Measurements from ENCODE around the gene SLC25A51.

Gene SLC25A51
- 12.2 to 17.6 (median 17.0) reads per million in 3 donors for total RNA-seq

GRCh38 chr9:37903647-37904444, at the start of gene SLC25A51:
SLC25A51 (minus strand) TSS chr9:37904127; CDS start chr9:37888550, 15,577 bp downstream.
- peak within 1 kb of the TSS; percentile 83 for H3K4me3 ChIP-seq (ENCODE audit: insufficient read depth, low read depth, low read length, poor library complexity, severe bottlenecking)
- DNase-seq, result peak; percentile 91 to 92 (median 92)
- H3K27ac ChIP-seq (ENCODE audit: insufficient read depth, low read length, poor library complexity, severe bottlenecking), result peak within 1 kb of the TSS; percentile 83
- peaks cover 14% of the 10 kb centered on the region for H3K4me1 ChIP-seq (ENCODE audit: control insufficient read depth, insufficient read depth, low read length, poor library complexity, severe bottlenecking)
- H3K36me3 ChIP-seq (ENCODE audit: control insufficient read depth, insufficient read depth, low read length), result peaks cover 10% of the 10 kb centered on the region
- H3K27me3 ChIP-seq (replicated peaks; ENCODE audit: control insufficient read depth, insufficient read depth, low read length, poor library complexity, severe bottlenecking), result no peaks in the 10 kb centered on the region
- no peaks in the 10 kb centered on the region for H3K9me3 ChIP-seq (ENCODE audit: control insufficient read depth, low read length)

- DNase-seq, result no peak
- H3K27ac ChIP-seq (ENCODE audit: insufficient read depth, low read length, poor library complexity, severe bottlenecking), result no peak overlapping the region
- H3K4me3 ChIP-seq (ENCODE audit: insufficient read depth, low read depth, low read length, poor library complexity, severe bottlenecking), result no peak overlapping the region
- no peaks in the 10 kb centered on the region for H3K9me3 ChIP-seq (ENCODE audit: control insufficient read depth, low read length)
- H3K27me3 ChIP-seq (replicated peaks; ENCODE audit: control insufficient read depth, insufficient read depth, low read length, poor library complexity, severe bottlenecking), result no peaks in the 10 kb centered on the region
- no peaks in the 10 kb centered on the region for H3K4me1 ChIP-seq (ENCODE audit: control insufficient read depth, insufficient read depth, low read length, poor library complexity, severe bottlenecking)
- no peaks in the 10 kb centered on the region for H3K36me3 ChIP-seq (ENCODE audit: control insufficient read depth, insufficient read depth, low read length)
Observed at GRCh38 chr9:37953206-37953774, 49.4 kb upstream of the SLC25A51 start.

- no peak for DNase-seq
- Histone ChIP-seq H3K27me3 (replicated peaks; ENCODE audit: control insufficient read depth, insufficient read depth, low read length, poor library complexity, severe bottlenecking) (no peaks in the 10 kb centered on the region), H3K36me3 (ENCODE audit: control insufficient read depth, insufficient read depth, low read length) (no peaks in the 10 kb centered on the region), H3K9me3 (ENCODE audit: control insufficient read depth, low read length) (no peaks in the 10 kb centered on the region), H3K4me3 (ENCODE audit: insufficient read depth, low read depth, low read length, poor library complexity, severe bottlenecking) (no peak overlapping the region), H3K27ac (ENCODE audit: insufficient read depth, low read length, poor library complexity, severe bottlenecking) (no peak overlapping the region), H3K4me1 (ENCODE audit: control insufficient read depth, insufficient read depth, low read length, poor library complexity, severe bottlenecking) (no peaks in the 10 kb centered on the region)
Observed at GRCh38 chr9:37952731-37953130, 48.8 kb upstream of the SLC25A51 start.

- no peak overlapping the region for H3K4me3 ChIP-seq (ENCODE audit: insufficient read depth, low read depth, low read length, poor library complexity, severe bottlenecking)
- no peaks in the 10 kb centered on the region for H3K4me1 ChIP-seq (ENCODE audit: control insufficient read depth, insufficient read depth, low read length, poor library complexity, severe bottlenecking)
- no peaks in the 10 kb centered on the region for H3K9me3 ChIP-seq (ENCODE audit: control insufficient read depth, low read length)
- DNase-seq, result no peak
- no peak overlapping the region for H3K27ac ChIP-seq (ENCODE audit: insufficient read depth, low read length, poor library complexity, severe bottlenecking)
- H3K27me3 ChIP-seq (replicated peaks; ENCODE audit: control insufficient read depth, insufficient read depth, low read length, poor library complexity, severe bottlenecking), result no peaks in the 10 kb centered on the region
- H3K36me3 ChIP-seq (ENCODE audit: control insufficient read depth, insufficient read depth, low read length), result no peaks in the 10 kb centered on the region
Observed at GRCh38 chr9:37951671-37952449, 47.9 kb upstream of the SLC25A51 start.

- Histone ChIP-seq H3K36me3 (ENCODE audit: control insufficient read depth, insufficient read depth, low read length) (no peaks in the 10 kb centered on the region), H3K27me3 (replicated peaks; ENCODE audit: control insufficient read depth, insufficient read depth, low read length, poor library complexity, severe bottlenecking) (no peaks in the 10 kb centered on the region), H3K4me3 (ENCODE audit: insufficient read depth, low read depth, low read length, poor library complexity, severe bottlenecking) (no peak overlapping the region), H3K4me1 (ENCODE audit: control insufficient read depth, insufficient read depth, low read length, poor library complexity, severe bottlenecking) (no peaks in the 10 kb centered on the region), H3K9me3 (ENCODE audit: control insufficient read depth, low read length) (no peaks in the 10 kb centered on the region), H3K27ac (ENCODE audit: insufficient read depth, low read length, poor library complexity, severe bottlenecking) (no peak overlapping the region)
- no peak for DNase-seq
Observed at GRCh38 chr9:37950561-37950960, 46.6 kb upstream of the SLC25A51 start.

GRCh38 chr9:37949576-37949975, 45.6 kb upstream of the SLC25A51 start:
- Histone ChIP-seq H3K36me3 (ENCODE audit: control insufficient read depth, insufficient read depth, low read length) (no peaks in the 10 kb centered on the region), H3K27ac (ENCODE audit: insufficient read depth, low read length, poor library complexity, severe bottlenecking) (no peak overlapping the region), H3K4me1 (ENCODE audit: control insufficient read depth, insufficient read depth, low read length, poor library complexity, severe bottlenecking) (no peaks in the 10 kb centered on the region), H3K27me3 (replicated peaks; ENCODE audit: control insufficient read depth, insufficient read depth, low read length, poor library complexity, severe bottlenecking) (no peaks in the 10 kb centered on the region), H3K9me3 (ENCODE audit: control insufficient read depth, low read length) (no peaks in the 10 kb centered on the region), H3K4me3 (ENCODE audit: insufficient read depth, low read depth, low read length, poor library complexity, severe bottlenecking) (no peak overlapping the region)
- DNase-seq, result no peak

GRCh38 chr9:37948417-37948980, 44.6 kb upstream of the SLC25A51 start:
- Histone ChIP-seq H3K4me3 (ENCODE audit: insufficient read depth, low read depth, low read length, poor library complexity, severe bottlenecking) (no peak overlapping the region), H3K27ac (ENCODE audit: insufficient read depth, low read length, poor library complexity, severe bottlenecking) (no peak overlapping the region), H3K27me3 (replicated peaks; ENCODE audit: control insufficient read depth, insufficient read depth, low read length, poor library complexity, severe bottlenecking) (no peaks in the 10 kb centered on the region), H3K36me3 (ENCODE audit: control insufficient read depth, insufficient read depth, low read length) (no peaks in the 10 kb centered on the region), H3K9me3 (ENCODE audit: control insufficient read depth, low read length) (no peaks in the 10 kb centered on the region), H3K4me1 (ENCODE audit: control insufficient read depth, insufficient read depth, low read length, poor library complexity, severe bottlenecking) (no peaks in the 10 kb centered on the region)
- DNase-seq, result no peak

GRCh38 chr9:37947977-37948376, 44.0 kb upstream of the SLC25A51 start:
- Histone ChIP-seq H3K4me3 (ENCODE audit: insufficient read depth, low read depth, low read length, poor library complexity, severe bottlenecking) (no peak overlapping the region), H3K27ac (ENCODE audit: insufficient read depth, low read length, poor library complexity, severe bottlenecking) (no peak overlapping the region), H3K4me1 (ENCODE audit: control insufficient read depth, insufficient read depth, low read length, poor library complexity, severe bottlenecking) (no peaks in the 10 kb centered on the region), H3K36me3 (ENCODE audit: control insufficient read depth, insufficient read depth, low read length) (no peaks in the 10 kb centered on the region), H3K9me3 (ENCODE audit: control insufficient read depth, low read length) (no peaks in the 10 kb centered on the region), H3K27me3 (replicated peaks; ENCODE audit: control insufficient read depth, insufficient read depth, low read length, poor library complexity, severe bottlenecking) (no peaks in the 10 kb centered on the region)
- DNase-seq, result no peak

- no peak overlapping the region for H3K4me3 ChIP-seq (ENCODE audit: insufficient read depth, low read depth, low read length, poor library complexity, severe bottlenecking)
- H3K36me3 ChIP-seq (ENCODE audit: control insufficient read depth, insufficient read depth, low read length), result no peaks in the 10 kb centered on the region
- no peak overlapping the region for H3K27ac ChIP-seq (ENCODE audit: insufficient read depth, low read length, poor library complexity, severe bottlenecking)
Observed at GRCh38 chr9:37947471-37947870, 43.5 kb upstream of the SLC25A51 start.

More at GRCh38 chr9:37947471-37947870, 43.5 kb upstream of the SLC25A51 start:
- Histone ChIP-seq H3K4me1 (ENCODE audit: control insufficient read depth, insufficient read depth, low read length, poor library complexity, severe bottlenecking) (no peaks in the 10 kb centered on the region), H3K9me3 (ENCODE audit: control insufficient read depth, low read length) (no peaks in the 10 kb centered on the region), H3K27me3 (replicated peaks; ENCODE audit: control insufficient read depth, insufficient read depth, low read length, poor library complexity, severe bottlenecking) (no peaks in the 10 kb centered on the region)
- DNase-seq, result no peak
